ENCODE measurements around the gene ARL5C.
A peak's percentile ranks its signal among the peaks of the same experiment; 100 is the strongest.
"Not testable (repeated sequence)": the region's sequence is repeated elsewhere in the genome, so short reads cannot be mapped to it uniquely, and the experiment has no call there.

The ARL5C gene

GRCh38 chr17:39194089-39194984 lies 28.4 kb upstream of the ARL5C start:
- no peak for DNase-seq

DNA sequence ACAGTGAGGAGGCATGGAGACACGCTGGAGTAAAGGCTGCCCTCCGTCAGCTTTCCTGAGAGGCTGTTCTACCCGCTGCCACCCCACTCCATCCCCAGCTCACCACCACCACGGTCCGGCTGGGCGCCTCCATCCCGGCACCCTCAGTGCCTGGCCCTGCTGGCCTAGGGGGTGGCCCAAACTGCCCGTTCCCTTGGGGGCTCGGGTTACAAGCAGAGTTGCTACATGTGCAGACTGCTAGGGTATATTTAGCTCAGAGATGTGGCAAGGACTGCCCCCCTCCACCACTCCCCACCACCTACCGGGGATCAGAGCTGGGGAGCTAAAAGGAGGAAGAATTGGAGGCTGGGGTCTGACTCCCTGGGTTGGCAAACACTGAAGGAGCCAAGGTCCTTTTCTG lies 27.4 kb upstream of the ARL5C start:
- DNase-seq = no peak

DNA sequence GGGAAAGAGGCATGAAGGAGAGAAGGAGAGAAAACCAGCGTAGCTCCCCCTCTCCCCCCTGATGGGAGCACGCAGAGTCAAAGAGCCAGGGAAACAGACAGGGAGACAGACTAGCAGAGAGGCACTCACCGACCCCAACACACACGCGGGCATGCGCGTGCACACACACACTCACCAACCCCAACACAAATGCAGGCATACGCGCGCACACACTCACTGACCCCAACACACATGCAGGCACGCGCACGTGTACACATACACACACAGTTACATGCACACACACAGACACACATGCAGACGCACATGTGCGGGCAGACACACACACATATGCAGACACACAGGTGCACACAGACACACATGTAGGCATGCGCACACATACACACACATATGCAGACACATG lies 26.9 kb upstream of the ARL5C start:
- DNase-seq = no peak

GRCh38 chr17:39191750-39192510 lies 26.0 kb upstream of the ARL5C start:
- no peak for DNase-seq

- no peak for DNase-seq
Measured at GRCh38 chr17:39187152-39187830, 21.3 kb upstream of the ARL5C start.

DNA sequence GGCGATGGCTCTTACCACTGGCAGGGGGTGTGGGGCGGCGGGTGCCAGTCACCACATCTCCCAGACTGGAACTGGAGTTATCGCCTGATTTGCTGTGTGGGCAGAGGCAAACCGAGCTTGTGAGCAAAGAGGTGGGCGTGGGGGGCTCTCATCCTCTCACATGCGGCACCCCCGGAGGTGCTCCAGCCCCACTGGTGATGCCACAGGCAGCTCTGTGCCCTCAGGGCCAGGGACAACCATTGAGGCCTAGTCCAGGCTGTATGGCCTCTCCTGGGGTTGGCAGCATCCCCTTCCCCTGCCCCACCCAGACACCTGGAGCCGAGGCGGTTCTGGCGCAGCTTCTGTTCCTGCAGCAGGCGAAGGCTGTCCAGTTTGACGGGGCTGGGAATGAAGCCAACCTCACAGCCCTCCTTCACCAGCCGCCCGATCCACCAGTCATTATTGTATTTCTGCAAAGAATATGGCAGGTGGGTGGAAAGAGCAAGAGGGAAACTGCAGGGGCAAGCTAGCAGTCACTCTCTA lies 20.6 kb upstream of the ARL5C start:
- DNase-seq = no peak

DNA sequence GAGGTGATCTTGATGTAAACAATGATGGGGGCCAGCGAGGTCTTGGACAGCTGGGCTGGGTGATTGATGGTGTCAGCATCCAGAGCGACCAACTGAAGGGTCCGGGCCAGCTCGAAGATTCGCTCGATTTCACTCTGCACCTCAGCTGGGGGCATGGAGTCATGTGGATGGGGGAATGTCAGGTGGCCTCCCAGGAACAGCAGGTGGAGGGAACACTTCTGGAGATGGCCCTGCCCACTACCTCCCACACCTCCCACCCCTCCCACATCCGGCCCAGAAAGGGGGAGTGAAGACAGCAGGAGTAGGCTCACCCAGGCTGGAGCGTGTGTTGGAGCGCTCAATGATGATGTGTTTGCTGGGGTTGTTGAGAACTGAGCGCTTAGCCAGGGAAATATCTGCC lies 17.8 kb upstream of the ARL5C start:
- no peak for DNase-seq

DNA sequence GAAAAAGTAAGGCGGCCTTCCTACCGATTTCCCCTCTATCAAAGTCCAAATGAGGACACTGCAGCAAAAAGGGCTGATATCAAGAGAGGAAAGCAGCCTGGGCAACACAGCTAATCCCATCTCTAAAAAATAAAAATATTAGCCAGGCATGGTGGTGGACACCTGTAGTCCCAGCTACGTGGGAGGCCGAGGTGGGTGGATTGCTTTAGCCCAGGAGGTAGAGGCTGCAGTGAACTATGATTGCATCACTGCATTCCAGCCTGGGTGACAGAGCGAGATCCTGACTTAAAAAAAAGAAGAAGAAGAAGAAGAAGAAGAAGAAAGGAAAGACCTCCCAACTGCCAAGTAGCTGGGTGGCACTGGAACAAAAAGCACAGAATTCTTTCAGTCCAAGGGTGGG lies 17.1 kb upstream of the ARL5C start:
- DNase-seq = no peak

DNA sequence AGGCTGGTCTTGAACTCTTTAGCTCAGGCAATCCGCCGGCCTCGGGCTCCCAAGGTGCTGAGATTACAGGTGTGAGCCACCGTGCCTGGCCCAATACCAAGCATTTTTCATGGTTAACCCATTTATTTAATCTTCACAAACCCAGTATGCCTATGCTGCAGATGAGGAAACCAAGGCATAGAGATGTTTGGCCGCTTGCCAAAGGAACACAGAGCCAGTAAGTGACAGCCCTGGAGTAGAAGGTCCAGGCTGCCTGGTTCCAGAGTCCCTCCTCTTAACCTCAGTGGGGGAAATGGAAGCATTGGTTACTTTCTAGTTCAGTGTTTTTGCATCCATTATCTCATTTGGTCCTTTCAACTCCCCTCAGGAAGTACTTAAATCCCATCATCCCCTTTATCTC lies 15.3 kb upstream of the ARL5C start:
- DNase-seq = no peak

GRCh38 chr17:39178536-39178935 lies 12.6 kb upstream of the ARL5C start:
- no peak for DNase-seq

DNA sequence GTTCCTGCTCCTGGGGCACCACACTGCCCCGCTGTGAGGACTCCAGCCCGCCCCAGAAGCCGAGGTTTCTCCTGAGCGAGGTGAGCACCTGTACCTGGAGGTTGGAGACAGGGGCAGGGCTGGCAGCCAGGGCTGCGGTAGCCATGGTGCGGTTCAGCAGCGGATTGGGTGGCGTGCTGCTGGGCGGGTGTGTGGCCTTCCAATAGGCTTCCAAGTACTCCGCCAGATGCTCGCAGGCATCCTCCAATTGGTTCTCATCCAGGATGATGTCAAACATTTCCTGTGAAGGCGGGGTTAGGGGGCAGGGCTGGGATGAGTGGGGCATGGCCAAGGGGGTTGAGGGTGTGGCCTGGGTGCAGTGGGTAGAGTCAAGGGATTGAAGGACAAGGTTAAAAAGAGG lies 11.3 kb upstream of the ARL5C start:
- no peak for DNase-seq

GRCh38 chr17:39175695-39176093 lies 9.7 kb upstream of the ARL5C start:
- DNase-seq = no peak

GRCh38 chr17:39174920-39175694 lies 9.1 kb upstream of the ARL5C start:
- DNase-seq = peak; percentile 40

- DNase-seq = no peak
Measured at GRCh38 chr17:39173526-39174274, 7.7 kb upstream of the ARL5C start.

GRCh38 chr17:39173080-39173479 lies 7.1 kb upstream of the ARL5C start:
- no peak for DNase-seq

- no peak for DNase-seq
Measured at GRCh38 chr17:39171933-39172332, 6.0 kb upstream of the ARL5C start.

DNA sequence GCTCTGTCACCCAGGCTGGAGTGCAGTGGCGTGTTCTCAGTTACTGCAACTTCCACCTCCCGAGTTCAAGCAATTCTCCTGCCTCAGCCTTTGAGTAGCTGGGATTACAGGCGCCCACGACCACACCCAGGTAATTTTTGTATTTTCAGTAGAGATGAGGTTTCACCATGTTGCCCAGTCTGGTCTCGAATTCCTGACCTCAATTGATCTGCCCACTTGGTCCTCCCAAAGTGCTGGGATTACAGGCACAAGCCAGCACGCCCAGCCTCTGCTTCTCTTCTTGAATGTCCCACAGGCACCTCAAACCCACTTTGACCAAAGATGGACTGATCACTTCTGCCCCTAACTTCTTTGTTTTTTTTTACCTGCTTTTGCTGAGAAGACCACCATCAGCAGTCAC lies 4.6 kb upstream of the ARL5C start:
- DNase-seq = no peak

- DNase-seq = no peak
Measured at GRCh38 chr17:39170109-39170508, 4.1 kb upstream of the ARL5C start.

GRCh38 chr17:39169518-39169917 lies 3.6 kb upstream of the ARL5C start:
- DNase-seq = no peak

GRCh38 chr17:39169101-39169500 lies 3.1 kb upstream of the ARL5C start:
- no peak for DNase-seq

DNA sequence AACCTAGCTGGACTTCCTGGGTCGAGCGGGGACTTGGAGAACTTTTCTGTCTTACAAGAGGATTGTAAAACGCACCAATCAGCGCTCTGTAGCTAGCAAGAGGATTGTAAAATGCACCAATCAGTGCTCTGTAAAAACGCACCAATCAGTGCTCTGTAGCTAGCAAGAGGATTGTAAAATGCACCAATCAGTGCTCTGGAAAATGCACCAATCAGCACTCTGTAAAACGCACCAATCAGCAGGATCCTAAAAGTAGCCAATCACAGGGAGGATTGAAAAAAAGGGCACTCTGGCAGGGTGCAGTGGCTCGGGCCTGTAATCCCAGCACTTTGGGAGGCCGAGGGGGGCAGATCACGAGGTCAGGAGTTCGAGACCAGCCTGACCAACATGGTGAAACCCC lies 2.5 kb upstream of the ARL5C start:
- not testable (repeated sequence) for DNase-seq

DNA sequence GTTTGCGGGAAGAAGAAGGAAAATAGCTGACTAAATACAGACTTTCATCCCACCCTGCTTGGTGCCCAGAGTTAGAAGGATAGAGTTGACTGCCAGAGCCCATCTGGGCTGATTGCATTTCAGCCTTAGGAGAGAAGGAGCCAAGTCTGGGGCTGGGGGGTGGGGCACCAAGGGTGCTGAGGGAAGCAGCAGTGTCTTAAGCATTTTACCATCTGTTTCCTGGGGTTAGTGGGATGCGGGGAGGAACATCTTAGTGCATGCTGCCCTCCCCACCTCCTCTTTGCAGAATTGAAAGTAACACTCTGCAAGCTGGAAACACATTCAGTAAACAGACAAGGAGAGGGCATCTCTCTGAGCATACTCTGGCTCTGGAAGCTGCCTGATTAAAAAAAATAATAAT lies 1.5 kb upstream of the ARL5C start:
- no peak for DNase-seq

Measured in NCI-H345 (cell line).